NT2/D1 (cell line): ENCODE measurements around the gene GRB14.

Source experiments
- DNase-seq: peaks from one replicate; pipeline ENCODE4 v3.0.0-alpha.2; 2011; ENCODE audit warnings: low read depth, low spot score
- H3K27me3 ChIP-seq: 2 replicates; pipeline ENCODE4 v1.6.0; 2011; ENCODE audit warnings: mild to moderate bottlenecking; ENCODE audit not compliant: insufficient read length, insufficient read depth
- H3K36me3 ChIP-seq: 2 replicates; pipeline ENCODE4 v1.6.1; 2011; ENCODE audit warnings: mild to moderate bottlenecking, low read length, mixed read lengths; ENCODE audit not compliant: insufficient read depth, insufficient read length
- H3K4me1 ChIP-seq: 2 replicates; pipeline ENCODE4 v1.5.1; 2011; ENCODE audit not compliant: insufficient read depth, insufficient read length
- H3K4me3 ChIP-seq: 2 replicates; pipeline ENCODE4 v1.5.1; 2011; ENCODE audit warnings: low read depth; ENCODE audit not compliant: insufficient read length
- H3K9ac ChIP-seq: 2 replicates; pipeline ENCODE4 v1.6.0; 2011; ENCODE audit warnings: low read depth; ENCODE audit not compliant: insufficient read length
- H3K9me3 ChIP-seq: 2 replicates; pipeline ENCODE4 v1.5.1; 2011; ENCODE audit warnings: mild to moderate bottlenecking, low read length; ENCODE audit not compliant: insufficient read depth
- SUZ12 ChIP-seq: IDR thresholded peaks from 2 replicates; pipeline ENCODE4 v1.6.1; 2011; ENCODE audit not compliant: insufficient read length, insufficient read depth; ENCODE audit errors: extremely low read depth
- YY1 ChIP-seq: IDR thresholded peaks from 2 replicates; pipeline ENCODE4 v1.6.1; 2011; ENCODE audit not compliant: insufficient read length, insufficient read depth
- ZNF274 ChIP-seq: IDR thresholded peaks from 2 replicates; pipeline ENCODE4 v1.6.1; 2011; ENCODE audit warnings: mild to moderate bottlenecking, low read depth, low read length

GRB14 gene

DNA sequence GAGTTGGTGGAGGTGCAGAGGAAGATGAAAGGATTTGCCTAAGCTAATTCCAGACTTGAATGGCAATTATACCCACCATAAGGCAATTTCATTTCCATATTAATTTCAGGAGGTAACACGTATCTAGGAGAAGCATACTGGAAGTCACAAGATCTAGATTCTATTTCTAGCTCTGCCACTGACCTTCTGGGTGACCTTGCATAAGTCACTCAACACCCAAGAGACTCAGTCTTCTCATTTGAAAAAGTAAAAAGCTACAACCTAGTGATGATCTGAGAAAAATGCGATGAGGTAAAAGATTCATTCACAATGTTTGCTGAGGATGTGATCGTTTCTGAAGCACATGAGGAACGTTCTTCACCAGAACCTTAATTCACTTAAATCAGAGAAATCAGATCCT, 55.9 kb downstream of the GRB14 start:
- Histone ChIP-seq H3K9me3 (no peaks in the 10 kb centered on the region), H3K9ac (no peak overlapping the region), H3K27me3 (no peaks in the 10 kb centered on the region), H3K4me3 (no peak overlapping the region), H3K36me3 (no peaks in the 10 kb centered on the region), H3K4me1 (no peaks in the 10 kb centered on the region)
- DNase-seq: no peak
- no peak for TF ChIP-seq ZNF274

DNA sequence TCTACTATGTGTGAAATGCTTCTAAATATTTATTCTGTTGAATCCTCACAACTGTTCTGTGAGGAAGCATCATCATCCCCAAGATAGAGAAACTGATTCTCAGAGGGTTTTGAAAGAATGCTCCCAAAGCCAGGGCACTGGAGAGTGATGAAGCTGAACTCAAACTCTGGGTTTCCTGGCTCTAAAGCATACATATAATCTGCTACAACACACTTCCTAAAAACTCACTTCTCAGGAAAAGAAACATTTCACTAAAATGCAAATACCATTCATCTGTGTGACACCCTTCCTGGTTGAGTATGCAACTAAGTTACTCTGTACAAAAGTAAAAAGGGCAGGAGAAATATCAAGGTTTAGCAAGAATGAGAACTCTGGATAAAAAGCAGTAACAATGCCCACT, 58.6 kb downstream of the GRB14 start:
- H3K4me1 ChIP-seq: no peaks in the 10 kb centered on the region
- H3K4me3 ChIP-seq: no peak overlapping the region
- H3K36me3 ChIP-seq: no peaks in the 10 kb centered on the region
- no peak for DNase-seq
- H3K27me3 ChIP-seq: no peaks in the 10 kb centered on the region
- TF ChIP-seq SUZ12: no peak
- no peak for TF ChIP-seq YY1
- TF ChIP-seq ZNF274: no peak
- H3K9me3 ChIP-seq: no peaks in the 10 kb centered on the region
- H3K9ac ChIP-seq: no peak overlapping the region

DNA sequence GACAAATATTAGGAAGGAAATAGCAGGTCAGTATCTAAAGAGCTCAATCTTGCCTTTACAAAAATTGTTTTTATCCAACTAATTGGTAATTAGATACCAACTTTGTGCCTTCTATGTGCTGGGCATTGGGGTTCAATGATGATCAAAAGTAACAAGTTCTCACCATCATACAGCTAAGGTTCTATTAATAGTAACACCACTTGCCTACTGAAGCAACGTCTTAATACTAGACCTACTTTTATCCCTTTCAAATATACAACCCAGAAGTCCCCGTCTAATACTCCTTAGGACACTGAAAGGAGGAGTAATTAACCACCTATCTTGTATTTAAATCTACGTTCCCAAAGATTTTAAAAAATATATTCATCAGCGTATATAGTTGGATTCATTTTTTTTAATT, 59.3 kb downstream of the GRB14 start:
- TF ChIP-seq ZNF274: no peak
- Histone ChIP-seq H3K9me3 (no peaks in the 10 kb centered on the region), H3K27me3 (no peaks in the 10 kb centered on the region), H3K9ac (no peak overlapping the region), H3K4me3 (no peak overlapping the region), H3K36me3 (no peaks in the 10 kb centered on the region), H3K4me1 (no peaks in the 10 kb centered on the region)
- DNase-seq: no peak

DNA sequence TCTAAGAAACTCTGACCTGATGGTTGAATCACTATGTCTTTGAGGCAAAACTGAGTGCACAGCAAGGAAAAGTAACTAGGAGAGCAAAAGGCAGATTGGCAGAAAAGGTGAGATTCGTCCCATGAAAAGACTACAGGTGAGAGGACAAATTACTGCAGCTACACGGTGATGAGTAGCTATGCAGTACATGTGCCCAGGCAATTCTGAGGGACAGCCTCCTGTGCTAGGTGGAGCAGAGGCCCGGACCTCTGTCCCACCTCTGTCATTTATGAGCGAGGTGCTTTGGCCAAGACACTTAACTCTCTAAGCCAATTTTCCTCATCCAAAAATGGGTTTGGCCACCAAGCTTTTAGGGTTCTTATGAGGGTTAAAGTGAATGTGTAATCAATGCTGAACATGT, 59.9 kb downstream of the GRB14 start:
- TF ChIP-seq ZNF274 (no peak), SUZ12 (no peak), YY1 (no peak)

DNA sequence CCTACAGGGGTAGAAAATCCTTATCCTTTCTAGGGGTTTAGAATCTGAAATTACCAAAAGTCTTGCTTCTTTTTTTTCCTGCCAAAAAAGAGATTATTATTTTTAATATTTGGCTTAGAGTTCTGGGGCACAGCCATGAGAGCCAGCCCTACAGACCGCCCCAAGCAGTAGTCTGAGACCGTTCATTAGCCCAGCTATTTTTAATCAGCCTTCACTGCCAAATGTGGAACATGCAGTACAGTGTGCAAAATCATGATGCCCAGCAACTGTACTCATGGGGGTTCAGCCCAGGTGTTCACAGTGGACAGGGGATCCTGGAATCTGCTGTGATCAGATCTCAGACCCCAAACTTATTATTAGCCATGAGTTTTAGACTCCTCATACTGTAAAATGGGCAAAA, 60.4 kb downstream of the GRB14 start:
- Histone ChIP-seq H3K9me3 (no peaks in the 10 kb centered on the region), H3K4me3 (no peak overlapping the region), H3K4me1 (no peaks in the 10 kb centered on the region), H3K9ac (no peak overlapping the region), H3K27me3 (no peaks in the 10 kb centered on the region), H3K36me3 (no peaks in the 10 kb centered on the region)
- DNase-seq: no peak
- TF ChIP-seq SUZ12 (no peak), ZNF274 (no peak), YY1 (no peak)

More for the DNA sequence above, 59.9 kb downstream of the GRB14 start:
- H3K4me1 ChIP-seq: no peaks in the 10 kb centered on the region
- no peak overlapping the region for H3K9ac ChIP-seq
- H3K4me3 ChIP-seq: no peak overlapping the region
- no peaks in the 10 kb centered on the region for H3K9me3 ChIP-seq
- DNase-seq: no peak
- no peaks in the 10 kb centered on the region for H3K27me3 ChIP-seq
- H3K36me3 ChIP-seq: no peaks in the 10 kb centered on the region

DNA sequence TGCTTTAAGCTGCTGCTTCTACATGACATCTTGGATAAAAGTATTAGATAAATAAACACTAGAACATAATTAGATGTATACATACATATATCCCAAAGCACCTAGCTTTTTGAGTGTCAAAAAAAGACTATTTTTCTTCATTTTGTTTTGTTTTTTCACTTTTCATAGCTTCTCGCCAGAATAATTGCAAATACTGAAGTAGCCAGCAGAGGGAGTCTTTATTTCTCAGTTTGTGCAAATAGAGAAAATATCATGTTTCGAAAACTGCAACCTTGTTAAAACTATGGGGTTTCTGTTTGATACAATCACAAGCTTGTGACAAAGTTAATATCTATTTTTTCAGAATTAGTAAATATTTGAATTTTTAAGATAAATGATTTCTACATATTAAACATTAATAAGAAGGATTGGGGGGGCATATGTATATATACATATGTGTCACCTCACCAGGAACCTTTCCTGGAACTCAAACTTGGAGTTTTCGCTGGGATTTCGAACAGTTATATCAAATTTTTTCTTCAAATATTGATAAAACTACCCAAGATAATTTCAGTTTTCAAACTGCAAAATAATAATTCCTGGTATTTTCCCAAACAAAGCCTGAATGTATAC, 61.0 kb downstream of the GRB14 start:
- no peak overlapping the region for H3K4me3 ChIP-seq
- H3K27me3 ChIP-seq: no peaks in the 10 kb centered on the region
- no peak for DNase-seq
- no peaks in the 10 kb centered on the region for H3K36me3 ChIP-seq
- no peaks in the 10 kb centered on the region for H3K4me1 ChIP-seq
- H3K9ac ChIP-seq: no peak overlapping the region
- no peaks in the 10 kb centered on the region for H3K9me3 ChIP-seq
- TF ChIP-seq ZNF274 (no peak), SUZ12 (no peak), YY1 (no peak)

DNA sequence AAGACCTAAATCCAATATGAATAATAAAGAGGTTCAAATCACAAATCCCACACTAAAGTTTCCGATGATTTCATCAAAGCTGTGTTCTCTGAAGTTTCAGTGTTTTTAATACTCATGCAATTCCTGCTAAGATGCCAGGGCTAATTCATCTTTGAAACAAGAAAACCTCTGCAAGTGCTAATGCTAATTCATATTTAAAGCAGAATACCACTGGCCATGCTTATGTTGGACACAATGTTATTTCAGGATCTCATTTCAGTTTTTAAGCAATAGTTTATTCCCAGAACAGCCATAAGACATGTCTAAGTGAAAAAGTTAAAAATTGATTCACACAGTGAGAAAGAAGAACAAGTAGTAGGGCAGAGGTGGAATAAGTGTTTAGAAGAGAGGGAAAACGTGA, 62.8 kb downstream of the GRB14 start:
- no peak for TF ChIP-seq ZNF274
- TF ChIP-seq SUZ12: no peak
- TF ChIP-seq YY1: no peak
- Histone ChIP-seq H3K4me1 (no peaks in the 10 kb centered on the region), H3K27me3 (no peaks in the 10 kb centered on the region), H3K9me3 (no peaks in the 10 kb centered on the region), H3K4me3 (no peak overlapping the region), H3K9ac (no peak overlapping the region), H3K36me3 (no peaks in the 10 kb centered on the region)
- DNase-seq: no peak

DNA sequence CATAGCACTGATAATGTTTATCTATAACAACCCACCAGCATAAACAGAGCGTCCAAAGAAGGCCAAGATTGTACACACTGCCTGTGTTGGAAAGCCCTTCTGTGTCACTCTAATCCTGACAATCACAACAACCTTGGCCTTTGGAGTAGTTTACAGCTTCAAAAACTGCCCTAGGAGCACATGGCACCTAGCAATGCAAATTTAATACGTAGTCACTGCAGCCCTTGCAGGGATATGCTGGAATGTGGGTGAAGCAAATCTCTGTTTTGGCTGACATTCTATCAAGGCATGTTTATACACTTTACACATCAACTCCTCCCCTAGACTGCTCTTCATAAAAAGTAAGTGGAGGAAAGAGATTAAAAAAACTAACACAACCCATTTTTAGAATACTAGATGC, 66.8 kb downstream of the GRB14 start:
- DNase-seq: no peak
- H3K9ac ChIP-seq: no peak overlapping the region
- no peak for TF ChIP-seq YY1
- no peak for TF ChIP-seq SUZ12
- TF ChIP-seq ZNF274: no peak
- H3K4me3 ChIP-seq: no peak overlapping the region
- H3K36me3 ChIP-seq: no peaks in the 10 kb centered on the region
- H3K4me1 ChIP-seq: no peaks in the 10 kb centered on the region
- no peaks in the 10 kb centered on the region for H3K27me3 ChIP-seq
- H3K9me3 ChIP-seq: no peaks in the 10 kb centered on the region
